ENCODE data around the gene ZNF609.

Gene ZNF609

GRCh38 chr15:64547275-64547674, 86.9 kb downstream of the ZNF609 start:
- peak; percentile 6 to 13 for DNase-seq

- DNase-seq: peak in 1 of 2 experiments; percentile 60
Measured at GRCh38 chr15:64548235-64548634, 87.9 kb downstream of the ZNF609 start.

- no peak for DNase-seq
Measured at GRCh38 chr15:64549860-64550259, 89.5 kb downstream of the ZNF609 start.

- DNase-seq: no peak
Measured at GRCh38 chr15:64552281-64552948, 92.0 kb downstream of the ZNF609 start.

GRCh38 chr15:64558460-64559179, 98.2 kb downstream of the ZNF609 start:
- DNase-seq: no peak

- DNase-seq: no peak
Measured at GRCh38 chr15:64559243-64559642, 98.9 kb downstream of the ZNF609 start.

- DNase-seq: no peak
Measured at GRCh38 chr15:64560501-64560900, 100.1 kb downstream of the ZNF609 start.

- no peak for DNase-seq
Measured at GRCh38 chr15:64560998-64561397, 100.6 kb downstream of the ZNF609 start.

GRCh38 chr15:64562003-64562640, 101.7 kb downstream of the ZNF609 start:
- no peak for DNase-seq

- DNase-seq: no peak
Measured at GRCh38 chr15:64566102-64566501, 105.7 kb downstream of the ZNF609 start.

GRCh38 chr15:64566629-64567427, 106.5 kb downstream of the ZNF609 start:
- DNase-seq: peak in 1 of 2 experiments; percentile 33

- DNase-seq: peak; percentile 4 to 9
Measured at GRCh38 chr15:64568765-64569164, 108.4 kb downstream of the ZNF609 start.

GRCh38 chr15:64571857-64572291, 111.5 kb downstream of the ZNF609 start:
- DNase-seq: no peak

GRCh38 chr15:64572856-64573255, 112.5 kb downstream of the ZNF609 start:
- DNase-seq: no peak

GRCh38 chr15:64574301-64575017, 114.1 kb downstream of the ZNF609 start:
- peak in 1 of 2 experiments; percentile 3 for DNase-seq

- DNase-seq: no peak
Measured at GRCh38 chr15:64580696-64581407, 120.5 kb downstream of the ZNF609 start.

- DNase-seq: no peak
Measured at GRCh38 chr15:64581408-64581761, 121.0 kb downstream of the ZNF609 start.

- no peak for DNase-seq
Measured at GRCh38 chr15:64582202-64582601, 121.8 kb downstream of the ZNF609 start.

- no peak for DNase-seq
Measured at GRCh38 chr15:64583519-64583918, 123.1 kb downstream of the ZNF609 start.

GRCh38 chr15:64583983-64584382, 123.6 kb downstream of the ZNF609 start:
- no peak for DNase-seq

- no peak for DNase-seq
Measured at GRCh38 chr15:64586259-64586870, 126.0 kb downstream of the ZNF609 start.

Data from NCI-H526 (cell line).